Astrocyte (in vitro differentiated cells and primary cell): ENCODE results near the gene CADPS. TPM values are rescaled to one million over a fixed set of nuclear protein-coding genes. Genes with fewer than 3 reads are reported as not detected.

Source experiments
- DNase-seq: peaks from one replicate; pipeline ENCODE4 v3.0.0-alpha.2; 2010; ENCODE audit warnings: low read depth
- FAIRE-seq: peaks from 2 replicates; lab custom pipeline; 2011; peaks lifted over from hg19 to GRCh38; lab: Jason Lieb, UNC
- H2AFZ ChIP-seq: 2 replicates; pipeline ENCODE4 v1.6.0; 2012; ENCODE audit warnings: low read depth, low read length, inconsistent platforms
- H3K27ac ChIP-seq: 2 replicates; pipeline ENCODE4 v1.5.1; 2011; ENCODE audit warnings: low read depth, low read length, inconsistent platforms
- H3K27me3 ChIP-seq: 2 replicates; pipeline ENCODE4 v1.6.0; 2011; ENCODE audit warnings: low read length, inconsistent platforms; ENCODE audit not compliant: insufficient read depth
- H3K36me3 ChIP-seq: 2 replicates; pipeline ENCODE4 v1.5.1; 2011; ENCODE audit warnings: low read length, inconsistent platforms; ENCODE audit not compliant: insufficient read depth
- H3K4me1 ChIP-seq: 2 replicates; pipeline ENCODE4 v1.5.1; 2011; ENCODE audit warnings: low read length, inconsistent platforms; ENCODE audit not compliant: insufficient read depth
- H3K4me2 ChIP-seq: 2 replicates; pipeline ENCODE4 v1.6.0; 2012; ENCODE audit warnings: low read length, inconsistent platforms
- H3K4me3 ChIP-seq: 2 replicates; pipeline ENCODE4 v1.5.1; 2011; ENCODE audit warnings: low read depth, mild to moderate bottlenecking, low read length, inconsistent platforms; ENCODE audit not compliant: insufficient read depth
- H3K79me2 ChIP-seq: 2 replicates; pipeline ENCODE4 v1.6.0; 2012; ENCODE audit warnings: mild to moderate bottlenecking, low read length, inconsistent platforms; ENCODE audit not compliant: insufficient read depth
- H3K9ac ChIP-seq: 2 replicates; pipeline ENCODE4 v1.6.0; 2012; ENCODE audit warnings: mild to moderate bottlenecking, low read length, inconsistent platforms
- H3K9me3 ChIP-seq: 2 replicates; pipeline ENCODE4 v1.5.1; 2012; ENCODE audit warnings: low read depth, mild to moderate bottlenecking, low read length, inconsistent platforms; ENCODE audit not compliant: insufficient read depth
- H4K20me1 ChIP-seq: 2 replicates; pipeline ENCODE4 v1.6.0; 2012; ENCODE audit warnings: low read length, inconsistent platforms; ENCODE audit not compliant: insufficient read depth
- H3K27ac Mint-ChIP-seq: one replicate; pipeline ENCODE4 v1.8.0; 2021; ENCODE audit warnings: mild to moderate bottlenecking, mixed read lengths; ENCODE audit not compliant: unreplicated experiment
- H3K27me3 Mint-ChIP-seq: one replicate; pipeline ENCODE4 v1.8.0; 2021; ENCODE audit warnings: low read depth, mixed read lengths; ENCODE audit not compliant: unreplicated experiment
- H3K36me3 Mint-ChIP-seq: one replicate; pipeline ENCODE4 v1.8.0; 2021; ENCODE audit warnings: low read depth, mixed read lengths; ENCODE audit not compliant: unreplicated experiment
- H3K4me1 Mint-ChIP-seq: one replicate; pipeline ENCODE4 v1.8.0; 2021; ENCODE audit warnings: low read depth, mixed read lengths; ENCODE audit not compliant: unreplicated experiment
- H3K4me3 Mint-ChIP-seq: one replicate; pipeline ENCODE4 v1.8.0; 2021; ENCODE audit warnings: mild to moderate bottlenecking, moderate library complexity, mixed read lengths; ENCODE audit not compliant: unreplicated experiment
- H3K9me3 Mint-ChIP-seq: one replicate; pipeline ENCODE4 v1.8.0; 2021; ENCODE audit warnings: mild to moderate bottlenecking, mixed read lengths; ENCODE audit not compliant: unreplicated experiment
- CTCF ChIP-seq: IDR thresholded peaks from 2 replicates; pipeline ENCODE4 v1.5.1; 2011; ENCODE audit warnings: low read depth, mild to moderate bottlenecking, inconsistent platforms, low read length, moderate library complexity; ENCODE audit not compliant: insufficient read depth
- EZH2 ChIP-seq: IDR thresholded peaks from 2 replicates; pipeline ENCODE4 v1.6.1; 2012; ENCODE audit warnings: mild to moderate bottlenecking, low read length, inconsistent platforms; ENCODE audit not compliant: insufficient read depth
- total RNA-seq: library from RNA; stranded (reverse); gene quantifications from 2 replicates; pipeline ENCODE4 v1.2.1, GENCODE V29; 2021

Gene CADPS
- total RNA-seq, 1 donor from 2014 or later = 5.4 TPM

GRCh38 chr3:62631488-62631887 lies 243.7 kb downstream of the CADPS start:
- no peaks in the 10 kb centered on the region for H3K36me3 Mint-ChIP-seq
- no peaks in the 10 kb centered on the region for H3K36me3 ChIP-seq

DNA sequence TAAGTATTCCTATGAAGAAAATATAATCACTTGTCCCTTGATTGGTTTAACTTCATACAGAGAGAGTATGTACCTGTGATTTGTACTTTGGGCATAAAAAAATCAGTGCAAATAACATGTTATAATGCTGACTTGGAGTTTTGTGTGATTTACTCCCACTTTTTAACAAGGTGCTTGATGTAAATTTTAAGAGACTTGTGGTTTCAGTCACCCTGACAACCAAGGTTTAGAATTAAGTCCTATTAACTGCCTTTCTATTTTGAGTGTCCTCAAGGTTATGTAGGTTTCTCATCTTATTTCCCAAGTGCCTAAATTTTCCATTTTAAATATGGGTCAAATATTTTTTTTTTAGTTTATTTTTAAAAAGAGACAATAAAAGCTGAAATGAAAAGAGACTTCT lies 244.6 kb downstream of the CADPS start:
- Histone ChIP-seq H3K27me3 (no peaks in the 10 kb centered on the region), H2AFZ (no peak overlapping the region), H3K9me3 (no peaks in the 10 kb centered on the region), H3K36me3 (no peaks in the 10 kb centered on the region), H3K27ac (no peak overlapping the region), H3K9ac (no peak overlapping the region), H4K20me1 (no peaks in the 10 kb centered on the region), H3K4me2 (no peak overlapping the region), H3K79me2 (no peaks in the 10 kb centered on the region), H3K4me3 (no peak overlapping the region), H3K4me1 (no peaks in the 10 kb centered on the region)
- Mint-ChIP-seq H3K4me3 (no peak overlapping the region), H3K9me3 (no peaks in the 10 kb centered on the region), H3K27me3 (peaks cover 10% of the 10 kb centered on the region), H3K36me3 (no peaks in the 10 kb centered on the region), H3K27ac (no peak overlapping the region), H3K4me1 (no peaks in the 10 kb centered on the region)
- no peak for FAIRE-seq
- TF ChIP-seq EZH2 = no peak
- no peak for TF ChIP-seq CTCF
- no peak for DNase-seq

More at GRCh38 chr3:62631488-62631887, 243.7 kb downstream of the CADPS start:
- no peaks in the 10 kb centered on the region for H4K20me1 ChIP-seq
- Mint-ChIP-seq H3K4me1 (no peaks in the 10 kb centered on the region), H3K27me3 (peaks cover 11% of the 10 kb centered on the region), H3K27ac (no peak overlapping the region), H3K9me3 (no peaks in the 10 kb centered on the region), H3K4me3 (no peak overlapping the region)
- no peak for DNase-seq
- no peak overlapping the region for H3K4me3 ChIP-seq
- no peak overlapping the region for H3K4me2 ChIP-seq
- FAIRE-seq = no peak
- no peak overlapping the region for H3K9ac ChIP-seq
- TF ChIP-seq EZH2 = no peak
- no peak for TF ChIP-seq CTCF
- no peak overlapping the region for H2AFZ ChIP-seq
- no peak overlapping the region for H3K27ac ChIP-seq
- H3K79me2 ChIP-seq = no peaks in the 10 kb centered on the region
- no peaks in the 10 kb centered on the region for H3K9me3 ChIP-seq
- no peaks in the 10 kb centered on the region for H3K4me1 ChIP-seq
- no peaks in the 10 kb centered on the region for H3K27me3 ChIP-seq

DNA sequence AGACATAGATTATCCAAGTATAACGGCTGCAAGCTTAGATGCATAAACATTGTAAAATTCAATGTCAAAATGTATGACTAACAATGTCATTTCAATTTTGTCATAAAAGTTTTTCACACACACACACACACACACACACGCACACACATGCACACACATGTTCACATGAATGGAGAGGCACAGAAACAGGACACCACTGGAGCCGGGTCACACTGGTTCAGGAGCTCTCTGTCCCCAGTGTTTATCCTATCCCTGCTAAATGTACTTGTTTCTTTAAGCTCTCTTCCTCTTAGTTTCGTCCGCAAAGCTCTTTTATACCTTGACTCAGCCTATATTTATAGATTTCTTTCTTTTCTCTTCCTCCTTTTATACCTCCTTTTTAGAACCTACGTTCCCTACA lies 249.9 kb downstream of the CADPS start:
- no peaks in the 10 kb centered on the region for H3K9me3 Mint-ChIP-seq
- Histone ChIP-seq H3K9ac (no peak overlapping the region), H4K20me1 (no peaks in the 10 kb centered on the region), H3K27me3 (no peaks in the 10 kb centered on the region), H3K4me1 (no peaks in the 10 kb centered on the region), H3K4me2 (no peak overlapping the region), H3K36me3 (no peaks in the 10 kb centered on the region), H2AFZ (no peak overlapping the region), H3K27ac (no peak overlapping the region), H3K79me2 (no peaks in the 10 kb centered on the region), H3K9me3 (no peaks in the 10 kb centered on the region), H3K4me3 (no peak overlapping the region)
- H3K27ac Mint-ChIP-seq = no peak overlapping the region
- no peak for FAIRE-seq
- H3K36me3 Mint-ChIP-seq = no peaks in the 10 kb centered on the region
- H3K4me3 Mint-ChIP-seq = no peak overlapping the region
- H3K4me1 Mint-ChIP-seq = no peaks in the 10 kb centered on the region
- TF ChIP-seq CTCF = no peak
- TF ChIP-seq EZH2 = no peak
- no peak for DNase-seq
- peaks cover 3% of the 10 kb centered on the region for H3K27me3 Mint-ChIP-seq
